K562 (cell line): ENCODE results near the gene ZNF629. TPM values are rescaled to one million over a fixed set of nuclear protein-coding genes. Genes with fewer than 3 reads are reported as not detected.
A peak's percentile ranks its signal among the peaks of the same experiment; 100 is the strongest.

Experiments used
- CREB1 ChIP-seq, 2 experiments: sonication (generic) in 1 of 2; formaldehyde crosslinking in 1 of 2; IDR thresholded peaks; 2 replicates each; pipeline versions ENCODE4 v1.6.1 to v1.8.0; 2012 to 2022; ENCODE audit warnings: inconsistent platforms in 1 of 2, mild to moderate bottlenecking in 1 of 2, missing genetic modification reagents in 1 of 2, moderate library complexity in 1 of 2
- FOXA3 ChIP-seq, 2 experiments: fragments of 450-650 bp in 1 of 2; sonication (generic) in 1 of 2; formaldehyde crosslinking; IDR thresholded peaks in 1 of 2; conservative IDR thresholded peaks in 1 of 2; 2 replicates each; pipeline versions ENCODE4 v1.4.0 to v1.8.0; 2020 to 2022; ENCODE audit warnings: mild to moderate bottlenecking in 2 of 2, missing genetic modification reagents in 1 of 2
- IRF2 ChIP-seq: sonication (generic); formaldehyde crosslinking; IDR thresholded peaks from 2 replicates; pipeline ENCODE4 v1.8.1; 2022; ENCODE audit warnings: mild to moderate bottlenecking, missing genetic modification reagents
- MEF2A ChIP-seq: IDR thresholded peaks from 2 replicates; pipeline ENCODE4 v1.6.1; 2011; ENCODE audit warnings: low read depth, mild to moderate bottlenecking, low read length, moderate library complexity; ENCODE audit not compliant: control insufficient read depth
- MYNN ChIP-seq, 2 experiments: sonication (generic); formaldehyde crosslinking in 1 of 2; IDR thresholded peaks; 2 replicates each; pipeline versions ENCODE4 v1.5.0 to v1.6.1; 2016 to 2020; ENCODE audit warnings: antibody characterized with exemption in 1 of 2, missing genetic modification reagents in 1 of 2
- NR1H2 ChIP-seq: sonication (generic); formaldehyde crosslinking; IDR thresholded peaks from 2 replicates; pipeline ENCODE4 v1.4.0; 2020; ENCODE audit warnings: mild to moderate bottlenecking, missing genetic modification reagents
- RFX5 ChIP-seq: IDR thresholded peaks from 2 replicates; pipeline ENCODE4 v1.6.1; 2011; ENCODE audit warnings: low read depth, mild to moderate bottlenecking, improper control_type of control experiment, low read length
- SIX5 ChIP-seq, 2 experiments: IDR thresholded peaks; 2 replicates each; pipeline ENCODE4 v1.6.1; 2011; ENCODE audit warnings: low read length in 2 of 2, borderline replicate concordance in 1 of 2, low read depth in 1 of 2, mild to moderate bottlenecking in 1 of 2, moderate library complexity in 1 of 2; ENCODE audit not compliant: insufficient read depth in 1 of 2
- SMC3 ChIP-seq: conservative IDR thresholded peaks from 2 replicates; pipeline ENCODE4 v1.6.1; 2011; ENCODE audit warnings: low read depth, low read length, improper control_type of control experiment; ENCODE audit not compliant: insufficient read depth
- SREBF2 ChIP-seq: sonication (generic); formaldehyde crosslinking; IDR thresholded peaks from 2 replicates; pipeline ENCODE4 v1.4.0; 2020; ENCODE audit warnings: mild to moderate bottlenecking, missing genetic modification reagents
- ZKSCAN3 ChIP-seq: fragments of 250-450 bp; sonication (Bioruptor Pico); IDR thresholded peaks from 2 replicates; pipeline ENCODE4 v1.4.0; 2020
- ZNF232 ChIP-seq: sonication (generic); formaldehyde crosslinking; IDR thresholded peaks from 2 replicates; pipeline ENCODE4 v1.8.0; 2022; ENCODE audit warnings: mild to moderate bottlenecking, missing genetic modification reagents
- ZNF57 ChIP-seq: fragments of 450-650 bp; formaldehyde crosslinking; IDR thresholded peaks from 2 replicates; pipeline ENCODE4 v1.4.0; 2020; ENCODE audit warnings: mild to moderate bottlenecking, moderate library complexity
- ZNF583 ChIP-seq: fragments of 250-450 bp; sonication (Bioruptor Pico); IDR thresholded peaks from 2 replicates; pipeline ENCODE4 v1.4.0; 2020
- polyA plus RNA-seq, 8 experiments: library from polyadenylated mRNA; depleted of rRNA in 4 of 8; stranded (reverse) in 5 of 8; unstranded in 3 of 8; fragments of >200 nt; fragmentation: Nextera tagmentation in 2 of 8; fragmentation: Illumina TruSeq in 1 of 8; extraction: Ambion mirVana in 2 of 8; extraction: Trizol in 1 of 8; gene quantifications; 2 replicates each; pipeline versions ENCODE4 v1.2.1 to v1.2.3, GENCODE V29; 2011 to 2014; ENCODE audit warnings: inconsistent platforms in 1 of 8, missing spikeins in 1 of 8
- total RNA-seq, 7 experiments: library from RNA; depleted of rRNA in 6 of 7; stranded (reverse); fragments of >200 nt in 6 of 7; fragmentation: Illumina TruSeq in 2 of 7; extraction: Trizol in 2 of 7; gene quantifications; 2 replicates each; pipeline versions ENCODE4 v1.2.1 to v1.2.3, GENCODE V29; 2011 to 2021; ENCODE audit warnings: low replicate concordance in 1 of 7
- TF ChIP-seq, protein P1 (sequence below): fragments of 450-650 bp; formaldehyde crosslinking; IDR thresholded peaks from 2 replicates; pipeline ENCODE4 v1.4.0; 2020; ENCODE audit warnings: mild to moderate bottlenecking, moderate library complexity
- TF ChIP-seq, protein P2 (sequence below): sonication (generic); formaldehyde crosslinking; IDR thresholded peaks from 2 replicates; pipeline ENCODE4 v1.8.1; 2022; ENCODE audit warnings: missing genetic modification reagents
- TF ChIP-seq, protein P3 (sequence below): IDR thresholded peaks from 2 replicates; pipeline ENCODE4 v1.6.1; 2014; ENCODE audit warnings: antibody characterized with exemption

Gene ZNF629
- total and polyA plus RNA-seq, 9 of the 15 experiments (the other 6 are each of a cell fraction or from before 2014, with no cell fraction given): 0.44 to 18.8 (median 7.4) TPM

DNA sequence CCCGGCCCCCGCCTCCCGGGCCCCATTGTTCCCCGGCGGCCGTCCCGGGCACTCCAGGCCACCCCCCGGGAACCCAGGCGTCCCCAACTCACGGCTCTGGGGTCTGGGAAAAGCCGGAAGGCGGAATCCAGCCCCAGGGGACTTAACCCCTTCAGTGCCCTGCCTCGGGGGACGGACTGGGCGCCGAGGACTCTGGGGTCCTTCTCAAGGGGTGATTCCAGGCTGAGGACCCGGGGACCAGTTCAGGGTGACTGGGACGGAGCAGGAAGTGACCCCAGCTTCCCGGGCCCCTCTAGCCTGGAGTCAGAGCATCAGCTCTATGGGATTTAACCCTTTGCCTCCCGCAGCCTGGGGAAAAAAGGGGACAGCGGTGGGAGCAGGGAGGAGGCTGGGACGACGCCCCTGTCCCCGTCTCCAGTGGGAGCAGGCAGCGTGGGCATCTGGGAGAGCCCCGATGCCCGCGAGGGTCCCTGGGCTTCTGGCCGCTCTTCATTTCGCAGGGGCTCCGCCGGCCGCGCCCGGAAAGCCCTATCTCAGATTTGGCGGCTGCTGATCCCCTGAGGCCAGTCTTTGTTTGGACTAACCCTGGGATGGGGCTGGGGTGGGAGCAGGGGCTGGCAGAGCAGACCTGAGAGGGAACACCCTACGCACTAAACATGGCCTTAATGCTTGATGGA, at the start of gene ZNF629 (continued):
- TF ChIP-seq FOXA3 (CRISPR knock-in tag; conservative IDR thresholded peaks at IDR 0.05 in 1 of 2, IDR thresholded peaks at IDR 0.05 in 1 of 2) (no peak), SIX5 (IDR thresholded peaks at IDR 0.05; ENCODE audit: borderline replicate concordance in 1 of 2, insufficient read depth in 1 of 2, low read depth in 1 of 2, low read length in 2 of 2) (0 out of 4 replicates have a peak, but pooled peaks of 1 of the 2 experiments have one; percentile 8), ZNF57 (no peak), NR1H2 (CRISPR knock-in tag) (no peak), CREB1 (IDR thresholded peaks at IDR 0.05) (no peak), CREB1 (CRISPR knock-in tag; IDR thresholded peaks at IDR 0.05) (no peak), ZKSCAN3 (CRISPR knock-in tag) (no peak), IRF2 (CRISPR knock-in tag) (no peak), MYNN (IDR thresholded peaks at IDR 0.05) (no peak), MYNN (CRISPR knock-in tag; IDR thresholded peaks at IDR 0.05) (no peak), SMC3 (no peak), RFX5 (no peak), ZNF583 (CRISPR knock-in tag) (peak; percentile 21; the same call in 1 of the 2 replicates), ZNF232 (CRISPR knock-in tag) (no peak), SREBF2 (no peak), MEF2A (no peak)
- TF ChIP-seq, protein P1, sequence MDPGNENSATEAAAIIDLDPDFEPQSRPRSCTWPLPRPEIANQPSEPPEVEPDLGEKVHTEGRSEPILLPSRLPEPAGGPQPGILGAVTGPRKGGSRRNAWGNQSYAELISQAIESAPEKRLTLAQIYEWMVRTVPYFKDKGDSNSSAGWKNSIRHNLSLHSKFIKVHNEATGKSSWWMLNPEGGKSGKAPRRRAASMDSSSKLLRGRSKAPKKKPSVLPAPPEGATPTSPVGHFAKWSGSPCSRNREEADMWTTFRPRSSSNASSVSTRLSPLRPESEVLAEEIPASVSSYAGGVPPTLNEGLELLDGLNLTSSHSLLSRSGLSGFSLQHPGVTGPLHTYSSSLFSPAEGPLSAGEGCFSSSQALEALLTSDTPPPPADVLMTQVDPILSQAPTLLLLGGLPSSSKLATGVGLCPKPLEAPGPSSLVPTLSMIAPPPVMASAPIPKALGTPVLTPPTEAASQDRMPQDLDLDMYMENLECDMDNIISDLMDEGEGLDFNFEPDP (CRISPR knock-in tag): no peak
- TF ChIP-seq, protein P2, sequence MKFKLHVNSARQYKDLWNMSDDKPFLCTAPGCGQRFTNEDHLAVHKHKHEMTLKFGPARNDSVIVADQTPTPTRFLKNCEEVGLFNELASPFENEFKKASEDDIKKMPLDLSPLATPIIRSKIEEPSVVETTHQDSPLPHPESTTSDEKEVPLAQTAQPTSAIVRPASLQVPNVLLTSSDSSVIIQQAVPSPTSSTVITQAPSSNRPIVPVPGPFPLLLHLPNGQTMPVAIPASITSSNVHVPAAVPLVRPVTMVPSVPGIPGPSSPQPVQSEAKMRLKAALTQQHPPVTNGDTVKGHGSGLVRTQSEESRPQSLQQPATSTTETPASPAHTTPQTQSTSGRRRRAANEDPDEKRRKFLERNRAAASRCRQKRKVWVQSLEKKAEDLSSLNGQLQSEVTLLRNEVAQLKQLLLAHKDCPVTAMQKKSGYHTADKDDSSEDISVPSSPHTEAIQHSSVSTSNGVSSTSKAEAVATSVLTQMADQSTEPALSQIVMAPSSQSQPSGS (CRISPR knock-in tag): no peak
- TF ChIP-seq, protein P3, sequence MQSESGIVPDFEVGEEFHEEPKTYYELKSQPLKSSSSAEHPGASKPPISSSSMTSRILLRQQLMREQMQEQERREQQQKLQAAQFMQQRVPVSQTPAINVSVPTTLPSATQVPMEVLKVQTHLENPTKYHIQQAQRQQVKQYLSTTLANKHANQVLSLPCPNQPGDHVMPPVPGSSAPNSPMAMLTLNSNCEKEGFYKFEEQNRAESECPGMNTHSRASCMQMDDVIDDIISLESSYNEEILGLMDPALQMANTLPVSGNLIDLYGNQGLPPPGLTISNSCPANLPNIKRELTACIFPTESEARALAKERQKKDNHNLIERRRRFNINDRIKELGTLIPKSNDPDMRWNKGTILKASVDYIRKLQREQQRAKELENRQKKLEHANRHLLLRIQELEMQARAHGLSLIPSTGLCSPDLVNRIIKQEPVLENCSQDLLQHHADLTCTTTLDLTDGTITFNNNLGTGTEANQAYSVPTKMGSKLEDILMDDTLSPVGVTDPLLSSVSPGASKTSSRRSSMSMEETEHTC: no peak
